GM19025 (cell line): Measurements from ENCODE around the gene IQSEC1.

Experiments
- ATAC-seq: cut with Tn5 transposase; IDR thresholded peaks from one replicate; pipeline ENCODE4 v1.9.1; 2021; ENCODE audit warnings: mild to moderate bottlenecking, low read depth, moderate library complexity; ENCODE audit not compliant: unreplicated experiment

IQSEC1 gene

DNA sequence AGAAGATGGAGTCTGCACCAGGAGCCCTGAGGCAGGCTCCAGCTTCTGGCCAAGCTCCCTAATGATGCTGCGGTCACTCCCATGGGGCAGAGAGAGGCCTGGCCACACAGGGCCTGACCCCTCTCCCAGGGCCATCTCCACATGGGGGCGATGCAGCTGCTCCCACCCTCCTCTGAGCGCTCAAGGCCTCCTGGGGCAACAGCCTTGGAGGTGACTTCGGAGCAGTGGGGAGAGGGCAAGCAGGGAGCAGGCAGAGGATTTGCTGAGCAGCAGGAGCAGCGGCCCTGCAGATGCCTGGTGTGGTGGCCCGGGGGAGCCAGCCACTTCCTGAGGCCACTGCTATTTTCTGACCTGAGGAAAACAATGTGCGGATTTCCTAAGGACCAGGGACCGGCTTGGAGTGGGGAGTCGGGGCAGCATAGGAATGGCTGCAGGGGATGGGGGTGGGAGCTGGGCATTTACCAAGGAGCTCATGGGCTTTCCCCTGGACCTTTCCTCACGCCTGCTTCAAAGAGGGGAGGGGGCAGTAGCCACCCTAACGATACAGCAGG, 150.3 kb downstream of the IQSEC1 start:
- ATAC-seq, result no peak

DNA sequence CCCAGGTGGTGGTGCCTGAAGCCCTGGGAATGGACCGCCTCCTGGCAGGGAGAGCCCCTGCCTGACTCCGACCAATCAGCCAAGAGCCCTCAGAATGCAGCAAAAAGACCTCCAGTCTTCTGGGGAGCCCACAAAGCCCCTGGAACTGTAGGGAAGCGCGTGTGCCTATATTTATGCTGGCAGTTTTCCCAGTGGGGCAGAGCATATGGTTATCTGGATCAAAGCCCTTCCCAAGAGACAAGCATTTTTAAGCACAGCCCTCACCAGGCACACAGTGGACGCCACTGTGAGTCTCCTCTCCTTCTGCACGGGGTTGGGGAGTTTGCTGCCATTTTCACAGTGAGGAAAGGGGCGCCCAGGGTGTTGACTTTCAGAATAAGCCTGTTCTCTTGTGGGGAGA, 150.9 kb downstream of the IQSEC1 start:
- no peak for ATAC-seq

DNA sequence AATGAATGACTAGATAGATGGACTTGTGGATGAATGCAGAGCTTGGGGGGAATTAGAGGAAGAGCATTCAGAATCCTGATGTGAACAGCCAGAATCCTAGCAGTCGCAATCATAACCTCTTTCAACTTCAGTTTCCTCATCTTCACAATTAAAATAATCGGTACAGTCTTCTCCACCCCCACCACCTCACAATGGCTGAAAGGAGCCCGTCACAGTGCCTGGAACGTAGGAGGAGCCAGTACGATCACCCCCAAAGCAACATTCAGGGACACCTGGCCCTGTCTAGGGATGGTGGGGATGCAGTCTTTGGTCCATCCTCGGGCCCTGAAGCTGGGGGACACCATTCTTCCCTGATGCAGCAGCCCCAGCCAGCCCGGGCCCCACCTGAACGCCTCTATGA, 151.5 kb downstream of the IQSEC1 start:
- no peak for ATAC-seq

DNA sequence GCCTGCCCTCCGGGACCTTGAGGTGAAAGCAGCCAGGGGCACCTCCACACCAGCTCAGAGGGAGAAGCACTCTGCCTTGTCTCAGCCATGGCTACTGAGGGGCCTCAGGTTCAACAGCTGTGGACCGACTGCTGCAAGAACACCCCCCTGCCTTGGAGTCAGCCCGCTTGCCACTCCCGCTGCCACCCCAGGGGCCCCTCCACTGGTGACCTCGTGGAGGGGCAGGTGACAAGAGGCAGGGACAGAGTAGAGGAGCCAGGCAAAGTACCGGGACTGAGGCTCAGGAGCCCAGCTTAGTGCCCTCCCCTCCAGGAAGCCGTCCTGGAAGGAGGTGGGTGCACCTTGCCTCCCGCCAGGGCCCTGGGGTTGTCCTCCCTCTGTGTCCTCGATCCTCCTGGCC, 152.3 kb downstream of the IQSEC1 start:
- ATAC-seq, result no peak

DNA sequence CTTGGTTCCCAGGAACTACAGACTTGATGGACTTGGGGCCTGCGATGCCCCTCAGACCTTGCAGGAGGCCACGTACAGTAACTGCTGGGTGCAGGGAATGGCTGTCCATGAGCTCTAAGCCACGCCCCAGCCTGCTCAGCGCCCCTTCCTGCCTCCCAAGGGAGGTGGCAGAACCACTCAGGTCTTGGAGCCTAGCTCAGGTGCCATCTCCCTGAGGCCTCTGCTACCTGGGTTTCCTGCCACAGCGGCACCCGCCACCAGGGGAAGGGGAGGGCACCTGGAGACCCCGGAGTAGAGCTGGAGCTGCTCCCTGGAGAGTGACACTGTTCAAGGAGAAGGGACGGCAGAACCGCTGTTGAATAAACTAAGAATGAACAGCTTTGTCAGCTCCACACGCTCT, 154.0 kb downstream of the IQSEC1 start:
- ATAC-seq, result no peak

DNA sequence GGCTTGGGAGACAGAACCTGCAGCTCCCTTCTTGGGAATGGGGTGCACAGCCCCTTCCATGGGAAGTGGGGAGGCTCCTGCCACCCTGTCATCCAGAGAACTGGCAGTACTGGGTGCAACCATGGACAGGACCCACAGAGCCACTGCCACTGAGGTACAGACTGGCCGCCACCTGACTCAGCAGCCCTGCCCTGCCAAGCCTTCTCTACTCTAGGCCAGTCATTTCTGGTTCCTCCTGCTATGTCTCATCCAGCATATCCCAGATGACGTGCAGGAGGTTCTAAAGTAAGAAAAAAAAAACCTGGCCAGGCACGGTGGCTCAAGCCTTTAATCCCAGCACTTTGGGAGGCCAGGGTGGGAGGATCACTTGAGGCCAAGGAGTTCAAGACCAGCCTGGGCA, 155.0 kb downstream of the IQSEC1 start:
- no peak for ATAC-seq

DNA sequence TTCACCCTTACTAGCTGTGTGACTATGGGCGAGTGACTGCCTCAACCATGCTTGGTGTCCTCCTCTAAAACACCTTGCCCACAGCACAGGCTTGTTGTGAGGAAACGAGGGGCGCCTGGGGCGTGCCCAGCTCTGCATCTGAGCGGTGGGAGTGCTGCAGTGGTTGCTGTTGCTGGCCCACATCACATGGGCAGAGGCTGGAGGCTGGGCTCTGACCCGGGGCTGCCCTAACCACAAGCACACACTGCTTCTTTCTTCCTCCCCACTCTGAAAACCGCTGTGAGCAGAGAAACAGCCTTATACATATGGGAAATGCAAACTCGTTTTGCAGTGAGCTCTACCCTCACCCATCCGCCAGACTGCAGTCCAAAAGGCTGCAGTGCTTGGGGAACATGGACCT, 157.1 kb downstream of the IQSEC1 start:
- ATAC-seq, result peak; percentile 59

DNA sequence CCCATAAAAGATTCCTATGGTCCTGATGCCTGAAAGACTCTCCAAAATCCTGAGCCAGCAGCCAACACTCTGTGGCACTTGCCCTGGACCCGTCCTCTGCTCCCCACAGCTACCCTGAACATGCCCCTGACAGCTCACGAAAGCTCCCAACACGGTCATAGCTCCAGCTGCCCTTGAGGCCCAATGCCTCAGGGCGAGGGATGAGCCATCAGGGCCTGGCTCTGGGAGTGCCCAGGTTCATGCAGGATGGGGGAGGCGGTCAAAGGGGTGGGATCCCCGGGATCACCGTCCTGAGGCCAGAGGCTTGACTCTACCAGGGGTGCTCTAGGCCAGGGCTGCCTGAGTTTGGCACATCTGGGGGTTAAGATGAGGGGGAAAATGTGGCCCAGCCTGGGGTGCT, 159.1 kb downstream of the IQSEC1 start:
- ATAC-seq, result no peak

DNA sequence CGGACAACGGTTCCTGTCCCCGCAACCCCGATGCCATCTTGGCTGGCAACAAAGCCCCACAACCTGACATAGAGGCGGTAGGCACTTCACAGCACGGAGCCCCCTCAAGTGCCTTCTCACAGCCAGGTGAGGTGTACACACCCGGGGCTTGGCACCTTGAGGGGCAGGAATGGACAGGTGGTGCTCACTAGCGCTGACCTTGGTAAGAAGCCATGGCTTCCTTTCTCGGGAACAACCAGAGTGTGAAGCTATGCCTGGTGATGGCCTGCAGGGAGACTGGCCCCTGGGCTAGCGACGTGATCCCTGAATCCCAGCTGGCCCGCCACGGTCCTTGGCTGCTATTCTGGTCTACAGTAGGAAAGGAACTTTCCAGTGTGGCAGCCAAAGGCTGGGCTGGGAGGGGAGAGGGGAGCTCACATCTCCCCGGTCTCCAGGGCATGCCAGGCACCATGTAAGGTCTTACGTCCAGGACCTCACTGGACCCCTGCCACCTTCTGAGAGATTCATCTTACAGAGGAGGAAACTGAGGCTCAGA, 161.3 kb downstream of the IQSEC1 start:
- ATAC-seq, result no peak

DNA sequence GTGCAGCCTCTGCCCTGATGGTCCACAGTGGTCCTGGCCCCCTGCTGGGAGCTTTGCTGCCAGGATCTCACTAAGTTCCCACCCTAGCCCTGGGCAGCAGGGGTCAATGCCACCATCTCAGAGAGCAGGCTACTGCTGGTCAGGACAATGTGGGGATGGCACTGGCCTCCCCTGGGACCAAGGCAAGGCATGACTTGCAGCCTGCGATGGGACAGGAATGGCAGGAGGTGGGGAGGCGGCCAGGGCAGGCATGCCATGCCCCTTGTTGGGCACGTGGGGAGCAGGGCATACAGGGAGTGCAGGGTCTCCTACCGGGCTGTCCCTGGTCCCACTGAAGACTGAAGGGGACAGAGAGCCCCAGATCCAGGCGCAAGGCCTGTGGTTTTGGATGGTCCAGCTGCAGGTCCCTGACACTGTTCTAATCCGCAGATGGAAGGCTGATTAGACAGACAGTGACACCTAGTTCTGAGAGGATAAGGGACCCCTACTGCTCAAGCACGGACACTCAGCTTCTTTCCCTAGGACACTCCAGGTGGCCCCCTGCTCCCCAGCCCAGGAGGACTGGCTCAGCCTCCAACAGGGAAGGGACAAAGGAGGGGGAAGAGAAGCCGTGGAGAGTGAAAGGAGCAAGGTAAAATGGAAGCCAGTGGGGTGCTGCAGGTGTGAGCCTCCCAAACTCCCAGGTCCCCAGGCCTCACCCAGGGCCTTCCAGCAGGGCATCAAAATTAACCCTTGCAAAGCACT, 162.7 kb downstream of the IQSEC1 start:
- ATAC-seq, result no peak

DNA sequence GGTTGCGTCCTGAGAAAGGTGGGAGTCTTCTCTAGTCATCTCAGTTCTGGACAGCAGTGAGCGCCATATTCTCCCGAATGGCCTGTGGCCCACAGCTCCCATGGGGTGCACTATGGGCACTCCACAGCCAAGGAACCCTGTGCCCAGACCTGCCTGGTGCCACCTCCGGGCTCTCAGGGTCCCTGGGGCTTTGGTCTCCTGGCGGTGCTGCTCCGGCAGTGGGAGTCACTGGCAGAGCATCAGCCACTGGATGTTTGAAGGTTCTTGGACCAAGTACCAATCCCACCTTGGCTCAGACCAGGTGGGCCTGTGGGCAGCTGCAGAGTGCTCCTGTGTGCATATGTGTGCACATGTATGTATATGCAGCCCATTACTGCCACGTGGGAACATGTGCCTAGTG, 163.5 kb downstream of the IQSEC1 start:
- ATAC-seq, result no peak

DNA sequence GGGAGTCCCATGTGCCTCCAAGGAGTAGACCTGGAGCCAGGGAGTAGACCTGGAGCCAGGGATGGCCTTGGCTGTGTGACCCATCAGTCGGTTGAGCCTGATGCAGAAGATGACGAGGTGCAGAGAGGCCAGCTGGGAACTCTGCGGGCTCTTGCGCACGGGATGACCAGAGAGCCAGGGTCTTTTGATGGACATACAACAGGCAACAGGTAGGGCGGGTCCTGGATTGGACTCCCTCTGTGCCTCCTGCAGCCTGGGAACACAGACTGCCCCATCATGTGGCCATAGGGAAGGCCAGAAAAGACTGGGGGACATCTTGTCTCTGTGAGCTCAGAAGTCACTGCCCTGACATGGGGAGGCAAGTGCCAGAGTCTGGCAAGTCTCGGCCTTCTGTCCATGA, 164.4 kb downstream of the IQSEC1 start:
- no peak for ATAC-seq

DNA sequence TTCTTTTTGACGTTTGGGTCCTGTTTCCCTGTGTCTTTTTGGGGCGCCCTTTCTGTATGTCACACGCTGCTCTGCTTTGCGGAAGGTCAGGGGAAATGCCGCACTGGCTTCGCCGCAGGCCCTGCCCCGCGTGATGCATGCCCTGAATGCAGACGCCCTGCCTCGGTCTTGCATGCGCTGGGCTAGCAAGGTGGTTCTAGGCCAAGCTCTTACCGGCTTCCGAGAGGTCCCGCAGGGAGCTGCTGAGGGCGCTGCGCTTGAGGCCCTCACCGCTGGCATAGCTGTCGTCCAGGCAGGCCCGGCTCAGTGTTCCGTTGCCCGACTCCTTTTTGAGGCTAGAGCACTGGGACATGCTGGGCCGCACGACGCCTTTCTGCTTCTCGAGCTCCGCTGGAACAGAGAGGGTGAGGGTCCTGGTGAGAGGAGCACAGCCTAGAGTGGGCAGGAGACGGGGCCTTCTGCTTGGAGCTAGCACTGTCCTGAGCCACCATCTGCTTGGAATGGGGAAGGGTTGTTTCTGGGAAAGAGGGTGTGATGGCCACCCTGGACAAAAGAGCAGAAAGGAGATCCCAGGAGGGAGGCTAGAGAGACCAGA, 165.0 kb downstream of the IQSEC1 start:
- no peak for ATAC-seq

DNA sequence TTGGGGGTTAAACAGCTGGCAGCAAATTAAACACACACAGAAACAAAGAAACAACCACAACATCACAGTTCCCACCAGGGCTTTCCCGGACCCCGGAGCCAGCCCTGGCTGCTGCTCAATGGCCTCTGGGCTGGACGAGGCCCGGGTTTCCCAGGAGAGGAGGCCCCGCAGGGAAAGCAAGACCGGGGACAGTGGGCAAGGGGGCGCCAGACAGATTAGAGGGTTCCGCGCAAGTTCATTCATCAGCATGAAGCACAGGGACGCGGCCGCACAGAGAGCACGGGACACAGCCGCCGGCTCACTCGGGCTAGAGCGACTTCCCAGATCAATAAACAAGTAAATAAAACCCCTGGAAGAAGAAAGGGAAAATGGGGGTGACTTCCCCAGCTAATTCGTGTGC, 165.5 kb downstream of the IQSEC1 start:
- no peak for ATAC-seq

DNA sequence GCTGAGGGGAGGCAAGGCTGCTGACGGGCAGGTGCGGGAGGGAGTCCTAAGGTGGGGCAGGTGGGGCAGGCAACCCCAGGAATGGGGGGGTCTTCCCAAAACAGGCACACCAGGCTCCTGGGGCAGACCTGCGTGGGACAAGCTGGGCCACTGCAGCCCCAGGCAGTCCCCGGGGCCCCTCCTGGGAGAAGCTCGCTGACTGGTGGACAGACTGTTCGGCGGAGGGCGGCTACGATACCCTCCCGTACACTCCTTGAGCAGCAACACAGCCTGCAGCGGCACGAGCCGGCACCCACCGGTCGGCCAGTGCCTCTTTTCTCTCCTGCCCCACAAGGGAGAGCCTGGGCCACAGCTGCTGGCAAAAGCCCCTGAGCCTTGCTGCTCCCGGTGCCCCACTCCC, 165.9 kb downstream of the IQSEC1 start:
- no peak for ATAC-seq

DNA sequence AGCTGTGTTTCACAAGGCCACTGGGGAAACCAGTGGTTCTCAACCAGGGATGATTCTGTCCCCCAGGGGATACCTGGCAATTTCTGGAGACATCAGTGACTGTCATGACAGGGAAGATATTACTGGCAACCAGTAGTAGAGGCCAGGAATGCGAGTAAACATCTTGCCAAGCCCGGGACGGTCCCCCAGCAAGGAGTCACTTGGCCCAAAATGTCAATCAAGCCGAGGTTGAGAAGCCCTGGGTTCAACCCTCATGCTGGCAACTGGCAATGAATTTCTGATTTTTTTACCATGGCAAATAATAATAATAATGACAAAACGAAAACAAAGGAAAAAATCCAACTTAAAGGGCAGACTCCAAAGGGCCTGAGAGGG, 166.3 kb downstream of the IQSEC1 start:
- ATAC-seq, result no peak

DNA sequence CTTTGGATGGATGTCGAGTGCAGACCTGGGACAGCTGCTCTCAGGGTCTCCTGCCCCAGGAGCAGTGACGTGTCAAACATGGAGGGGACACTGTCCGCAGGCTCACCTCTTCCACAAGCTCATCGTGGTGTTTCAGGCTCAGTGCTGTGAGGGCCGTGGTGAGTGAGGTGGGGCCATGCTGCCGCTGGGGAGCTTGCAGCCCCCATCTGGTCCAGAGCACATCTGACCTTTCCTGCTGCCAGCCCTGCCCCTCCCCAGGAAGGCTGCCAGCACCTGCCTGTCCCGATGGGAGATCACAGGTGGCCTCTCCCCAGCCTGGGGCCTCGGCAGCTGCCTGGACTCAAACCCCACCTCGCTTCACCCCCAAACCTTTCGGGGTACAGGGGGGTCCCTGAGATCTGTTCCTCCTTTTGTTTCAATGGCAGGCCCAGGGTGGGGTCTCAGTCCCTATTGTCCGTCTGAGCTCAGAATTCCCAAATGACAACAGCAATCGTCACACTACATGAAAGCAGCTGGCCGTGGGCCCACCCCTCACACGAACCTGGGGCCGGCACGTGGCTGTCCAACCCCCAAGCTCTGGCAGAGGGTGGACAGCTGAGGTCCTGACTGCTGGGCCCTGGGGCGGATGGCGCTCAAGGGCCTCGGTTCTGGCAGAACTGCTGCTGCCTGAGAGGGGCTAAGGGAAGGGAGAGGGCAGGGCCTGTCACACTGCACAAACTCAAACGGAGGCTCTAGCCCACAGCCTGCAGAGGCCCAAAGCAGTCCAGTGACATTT, 166.9 kb downstream of the IQSEC1 start:
- ATAC-seq, result no peak

DNA sequence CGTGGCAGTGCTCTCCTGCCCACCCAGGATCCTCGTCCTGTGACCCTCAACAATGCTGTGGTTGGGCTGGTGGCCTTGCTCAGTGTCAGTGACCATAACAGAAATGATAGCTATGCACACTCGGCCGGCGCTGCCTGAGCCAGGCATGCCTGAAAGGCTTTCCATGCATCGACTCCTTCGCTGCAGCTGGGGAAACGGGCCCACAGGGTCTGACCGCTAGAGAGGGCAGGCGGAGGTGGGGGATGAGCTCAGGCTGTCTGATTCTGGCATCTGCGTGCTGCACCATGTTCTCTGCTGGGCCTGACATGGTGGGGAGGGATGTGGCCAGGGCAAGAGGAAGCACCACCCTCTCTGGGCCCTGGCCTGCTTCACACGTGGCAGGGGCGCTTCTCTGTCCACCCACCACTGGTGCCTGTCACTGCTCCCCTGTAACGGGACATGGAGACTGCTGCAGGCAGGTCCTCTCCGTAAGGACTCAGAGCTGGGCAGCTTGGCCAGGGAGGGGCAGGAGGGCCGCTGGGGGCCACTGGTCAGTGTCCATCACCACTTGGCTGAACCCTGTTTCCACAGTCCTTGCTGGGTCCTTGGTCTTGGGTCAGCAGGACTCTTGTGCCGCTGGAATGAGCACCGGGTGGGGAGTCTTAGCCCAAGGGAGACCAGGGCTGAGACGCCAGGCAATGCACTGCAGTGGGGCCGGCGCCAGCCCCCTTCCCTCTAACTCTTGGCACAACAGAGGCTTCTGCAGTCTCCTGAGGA, 167.7 kb downstream of the IQSEC1 start:
- no peak for ATAC-seq

DNA sequence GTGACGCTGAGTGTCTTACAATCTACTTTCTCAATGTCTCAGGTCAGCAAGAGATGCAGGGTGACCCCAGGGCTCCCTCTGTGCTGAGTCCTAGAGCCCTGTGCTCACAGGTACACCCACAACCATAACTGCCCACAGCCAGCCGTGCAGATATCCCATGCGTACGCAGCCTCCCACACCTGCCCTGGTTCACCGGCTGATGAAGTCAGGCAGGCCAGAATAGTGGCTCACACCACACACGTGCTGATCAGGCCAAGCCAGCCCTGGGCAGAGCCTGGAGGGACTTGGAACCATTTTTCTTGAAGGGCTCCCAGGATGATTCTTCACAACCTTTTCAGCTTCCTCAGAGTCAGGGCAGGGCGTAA, 168.3 kb downstream of the IQSEC1 start:
- no peak for ATAC-seq

DNA sequence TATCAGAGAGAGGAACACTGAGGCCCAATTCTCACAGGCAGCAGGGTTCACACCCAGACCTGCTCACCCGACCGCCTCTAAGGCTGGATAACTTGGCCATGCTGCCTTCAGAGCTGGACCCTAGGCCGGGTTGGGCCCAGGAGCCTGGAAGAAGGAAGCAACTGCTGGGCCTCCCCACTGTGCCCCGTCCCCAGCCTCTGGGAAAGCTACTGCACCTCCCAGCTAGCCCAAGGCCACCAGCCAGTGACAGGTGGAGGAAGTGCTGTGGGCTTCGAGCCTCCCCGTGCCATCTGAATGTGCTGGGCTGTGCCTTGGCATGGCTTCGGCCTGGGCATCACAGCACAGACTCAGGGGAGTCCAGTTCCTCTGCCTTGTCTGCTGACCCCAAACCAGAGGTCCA, 169.3 kb downstream of the IQSEC1 start:
- no peak for ATAC-seq
